COLO668 (cell line): Measurements from ENCODE around the gene ADAMTSL4.

Experiments
- DNase-seq: peaks from one replicate; lab custom pipeline; 2025; ENCODE audit not compliant: unreplicated experiment; lab: John Stamatoyannopoulos, UW

Gene ADAMTSL4

DNA sequence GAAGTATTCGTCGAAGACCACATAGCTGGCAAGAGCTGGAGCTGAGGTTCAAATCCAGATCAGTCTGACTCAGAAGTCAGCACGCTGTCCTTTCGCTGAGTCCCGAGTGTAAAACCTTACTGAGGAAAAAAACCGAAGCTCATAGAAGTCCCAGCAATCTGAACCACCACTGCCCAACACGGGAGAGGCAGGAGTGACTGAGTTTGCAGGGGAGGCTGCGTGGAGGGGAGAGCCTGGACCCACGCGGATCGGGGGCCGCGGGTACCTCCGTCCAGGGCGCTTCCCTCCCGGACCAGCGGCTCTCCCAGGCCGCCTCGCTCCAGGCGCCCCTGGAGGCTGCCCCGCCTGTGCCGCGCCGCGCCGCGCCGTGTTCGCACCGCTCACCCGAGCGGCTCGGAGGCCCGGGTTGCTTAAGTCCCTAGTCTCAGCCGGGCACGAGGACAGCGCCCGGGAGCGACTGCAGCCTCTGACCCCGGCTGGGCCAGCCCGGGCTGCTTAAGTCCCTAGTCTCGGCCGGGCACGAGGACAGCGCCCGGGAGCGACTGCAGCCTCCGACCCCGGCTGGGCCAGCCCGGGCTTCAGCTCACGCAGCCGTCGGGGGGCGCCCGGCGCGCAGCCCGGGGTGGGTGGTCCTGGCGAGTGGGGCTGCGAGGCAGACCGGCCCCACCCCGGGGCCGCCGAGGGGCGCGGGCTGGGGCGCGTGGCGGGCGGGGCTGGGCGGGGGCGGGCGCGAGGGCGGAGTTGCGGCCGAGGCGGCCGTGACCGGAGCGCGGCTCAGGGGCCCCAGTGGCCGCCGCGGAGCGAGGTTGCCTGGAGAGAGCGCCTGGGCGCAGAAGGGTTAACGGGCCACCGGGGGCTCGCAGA lies at the start of gene ADAMTSL4:
TSS of gene ADAMTSL4 (plus strand) at position 777 of the 864 bp plus-strand sequence. CDS start 2,881 bp downstream, outside the sequence.
- DNase-seq, result peak; percentile 79

DNA sequence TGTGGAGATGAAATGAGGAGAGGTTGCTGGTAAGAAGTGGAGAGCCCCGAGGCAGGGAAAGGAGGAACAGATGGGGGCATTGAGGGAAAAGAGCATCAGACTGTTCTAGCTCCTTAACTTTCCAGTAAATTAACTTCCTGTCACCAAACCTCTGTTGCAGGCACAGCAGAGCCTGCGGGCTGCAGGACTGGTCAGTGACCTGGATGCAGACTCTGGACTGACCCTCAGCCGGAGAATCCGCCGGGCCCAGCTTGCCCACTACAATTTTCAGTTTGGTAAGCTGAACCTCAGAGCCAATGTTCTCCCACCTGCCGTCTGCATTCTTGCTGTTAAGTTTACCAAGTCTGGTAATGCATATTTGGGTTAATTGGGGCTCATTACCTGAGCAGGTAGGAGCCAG lies 43.8 kb upstream of the ADAMTSL4 start:
- DNase-seq, result no peak

DNA sequence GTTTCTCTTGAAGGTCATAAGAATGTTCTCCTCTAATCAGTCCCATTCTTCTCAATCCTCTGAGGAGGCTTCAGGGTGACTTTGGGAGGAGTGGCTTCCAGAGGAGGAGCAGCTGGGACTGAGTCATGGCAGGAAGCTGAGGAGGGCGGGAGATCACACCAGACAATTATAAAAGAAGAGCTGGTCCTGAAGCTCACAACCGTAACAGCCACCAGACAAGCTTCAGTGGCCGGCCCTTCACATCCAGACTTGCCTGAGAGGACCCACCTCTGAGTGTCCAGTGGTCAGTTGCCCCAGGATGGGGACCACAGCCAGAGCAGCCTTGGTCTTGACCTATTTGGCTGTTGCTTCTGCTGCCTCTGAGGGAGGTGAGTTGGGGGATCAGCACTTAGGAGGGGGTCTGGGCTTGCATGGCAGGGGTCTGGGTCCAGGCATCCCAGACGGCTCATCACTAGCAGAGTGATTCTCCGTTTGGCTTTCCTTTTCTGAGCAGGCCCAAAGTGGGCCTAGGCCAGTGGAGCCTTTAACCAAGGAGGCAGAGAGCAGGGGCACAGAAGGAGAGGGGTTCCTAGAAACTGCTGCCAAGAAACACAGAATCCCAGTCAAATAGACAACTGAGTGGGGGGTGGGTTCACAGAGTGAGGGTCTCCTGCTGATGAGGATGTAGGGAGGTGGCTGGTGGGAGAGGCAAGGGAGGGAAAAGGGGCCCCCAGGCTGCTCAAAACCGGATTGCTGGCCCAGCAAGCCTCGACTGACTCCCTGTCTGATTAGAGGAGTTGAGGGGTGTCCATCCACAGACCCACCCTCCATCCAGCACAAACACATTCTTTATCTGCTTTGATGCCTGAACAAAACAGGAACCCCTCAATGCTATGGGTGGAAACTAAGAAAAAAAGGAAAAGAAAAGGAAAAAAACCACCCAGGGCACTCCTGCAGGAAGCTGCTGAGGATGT lies 41.0 kb upstream of the ADAMTSL4 start, which contains the start of gene ECM1:
TSS of gene ECM1 (plus strand) at position 198 of the 953 bp plus-strand sequence. CDS start at position 299, 101 bp downstream.
- peak; percentile 53 for DNase-seq

DNA sequence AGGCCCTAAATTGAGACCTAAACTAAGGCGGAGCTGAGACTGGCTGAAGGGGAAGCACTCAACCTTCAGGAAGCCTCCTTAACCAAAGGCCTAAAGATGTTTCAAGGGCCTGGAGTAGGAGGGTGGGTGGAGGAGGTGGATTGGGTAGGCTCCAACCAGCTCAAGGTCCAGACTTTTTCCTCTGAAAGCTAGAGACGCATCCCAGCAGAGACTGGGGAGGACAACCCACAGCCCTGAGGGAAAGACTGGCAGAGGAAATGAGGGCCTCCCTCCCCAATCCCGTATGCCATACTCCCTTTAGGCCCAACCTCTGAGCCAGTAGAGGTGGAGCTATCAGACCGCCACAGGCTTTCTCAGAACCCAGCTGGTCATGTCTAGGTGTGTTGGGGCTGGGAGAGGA lies 40.2 kb upstream of the ADAMTSL4 start:
- DNase-seq, result no peak

DNA sequence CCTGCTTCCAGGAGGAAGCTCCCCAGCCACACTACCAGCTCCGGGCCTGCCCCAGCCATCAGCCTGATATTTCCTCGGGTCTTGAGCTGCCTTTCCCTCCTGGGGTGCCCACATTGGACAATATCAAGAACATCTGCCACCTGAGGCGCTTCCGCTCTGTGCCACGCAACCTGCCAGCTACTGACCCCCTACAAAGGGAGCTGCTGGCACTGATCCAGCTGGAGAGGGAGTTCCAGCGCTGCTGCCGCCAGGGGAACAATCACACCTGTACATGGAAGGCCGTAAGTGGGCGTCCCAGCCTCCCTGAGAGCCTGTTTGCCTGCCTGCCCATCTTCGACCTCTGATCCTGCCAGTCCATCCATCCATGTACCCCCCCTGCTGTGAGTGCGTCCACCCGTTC lies 37.7 kb upstream of the ADAMTSL4 start:
- peak; percentile 98 for DNase-seq

DNA sequence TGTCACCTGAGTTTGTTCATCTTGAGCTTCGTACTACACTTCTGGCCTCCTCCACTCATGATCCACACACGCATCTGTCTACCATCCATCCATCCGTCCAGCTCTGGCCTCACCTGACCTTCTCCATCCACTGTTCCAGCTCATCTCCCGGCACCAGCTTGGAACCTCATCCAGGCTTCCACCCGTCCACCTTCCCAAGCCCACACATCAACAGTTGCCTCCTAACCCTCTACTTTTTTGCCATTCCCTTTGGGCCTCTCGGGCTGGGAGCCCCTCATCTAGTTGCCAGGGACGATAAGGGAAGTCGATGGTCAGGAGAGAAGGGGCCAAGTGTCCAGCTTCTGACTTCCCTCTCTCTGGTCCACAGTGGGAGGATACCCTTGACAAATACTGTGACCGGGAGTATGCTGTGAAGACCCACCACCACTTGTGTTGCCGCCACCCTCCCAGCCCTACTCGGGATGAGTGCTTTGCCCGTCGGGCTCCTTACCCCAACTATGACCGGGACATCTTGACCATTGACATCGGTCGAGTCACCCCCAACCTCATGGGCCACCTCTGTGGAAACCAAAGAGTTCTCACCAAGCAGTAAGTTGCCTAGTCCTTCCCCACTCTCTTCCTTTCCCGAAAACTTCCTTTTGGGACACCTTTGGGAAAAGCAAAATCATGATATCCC lies 37.1 kb upstream of the ADAMTSL4 start:
- DNase-seq, result no peak

DNA sequence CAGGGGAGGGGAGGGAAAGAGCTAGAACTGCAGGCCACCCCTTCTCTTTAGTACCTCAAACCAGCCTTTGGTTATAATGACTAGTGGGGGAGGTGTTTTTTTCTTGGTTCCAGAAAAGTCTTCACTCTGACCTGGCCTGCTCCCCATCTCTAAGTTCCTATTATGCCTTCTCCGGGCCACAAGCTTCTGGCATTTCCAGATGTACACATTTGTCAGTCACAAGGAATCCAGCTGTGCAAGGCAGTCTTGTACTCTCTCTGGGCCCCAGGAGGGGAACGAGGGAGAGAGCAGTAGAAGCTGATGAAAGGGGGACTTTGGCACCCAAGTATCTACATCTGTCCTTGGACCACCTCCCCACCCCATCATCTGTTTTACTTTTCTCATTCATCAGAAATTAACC lies 36.4 kb upstream of the ADAMTSL4 start:
- no peak for DNase-seq

DNA sequence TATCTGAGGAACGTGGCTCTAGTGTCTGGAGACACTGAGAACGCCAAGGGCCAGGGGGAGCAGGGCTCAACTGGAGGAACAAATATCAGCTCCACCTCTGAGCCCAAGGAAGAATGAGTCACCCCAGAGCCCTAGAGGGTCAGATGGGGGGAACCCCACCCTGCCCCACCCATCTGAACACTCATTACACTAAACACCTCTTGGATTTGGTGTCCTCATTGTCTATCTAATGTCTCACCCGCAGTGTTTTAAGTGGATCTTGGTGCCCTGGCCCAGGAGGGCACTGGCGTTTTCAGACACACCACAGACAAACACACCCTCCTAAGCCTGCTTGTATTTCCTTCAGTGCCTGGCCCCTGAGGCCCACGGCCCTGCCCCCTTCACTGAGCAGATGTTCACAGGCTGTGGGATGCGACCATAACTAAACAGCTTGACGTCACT lies 35.8 kb upstream of the ADAMTSL4 start:
- peak; percentile 63 for DNase-seq

DNA sequence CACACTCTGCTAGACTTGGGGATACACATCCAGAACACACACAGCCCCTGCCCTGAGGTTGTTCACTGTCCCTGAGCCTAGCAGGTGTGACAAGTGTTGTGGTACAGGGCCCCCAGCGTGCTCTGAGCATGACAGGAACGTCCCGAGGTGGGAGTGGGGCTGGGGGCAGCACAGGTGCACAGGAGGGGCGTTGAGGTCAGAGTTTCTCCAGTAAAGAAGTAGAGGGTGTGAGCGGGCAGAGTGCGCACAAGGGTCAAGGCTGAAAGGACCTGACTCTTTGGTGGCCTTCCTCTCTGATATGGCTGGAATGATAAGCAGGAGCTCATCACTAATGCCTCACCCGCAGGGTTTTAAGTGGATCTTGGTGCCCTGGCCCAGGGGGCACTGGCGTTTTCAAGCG lies 34.9 kb upstream of the ADAMTSL4 start:
- no peak for DNase-seq

DNA sequence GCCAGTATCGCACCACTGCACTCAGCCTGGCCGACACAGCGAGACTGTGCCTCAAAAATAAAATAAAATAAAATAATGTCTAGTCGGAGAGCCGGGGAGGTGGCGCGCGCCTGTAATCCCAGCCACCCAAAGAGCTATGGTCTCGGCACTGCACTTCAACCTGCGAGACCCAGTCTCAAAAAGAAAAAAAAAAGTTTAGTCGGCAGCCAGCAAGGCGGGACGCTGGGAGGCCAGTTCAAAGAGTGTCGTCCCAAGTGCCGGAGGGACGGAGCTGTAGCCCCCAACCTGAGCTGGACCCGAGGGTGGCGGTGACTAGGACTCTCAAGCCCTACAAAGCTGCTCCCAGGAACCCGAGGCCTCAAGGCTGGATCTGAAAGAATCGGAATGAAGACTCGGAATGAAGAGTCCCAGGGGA lies 34.3 kb upstream of the ADAMTSL4 start:
- no peak for DNase-seq

DNA sequence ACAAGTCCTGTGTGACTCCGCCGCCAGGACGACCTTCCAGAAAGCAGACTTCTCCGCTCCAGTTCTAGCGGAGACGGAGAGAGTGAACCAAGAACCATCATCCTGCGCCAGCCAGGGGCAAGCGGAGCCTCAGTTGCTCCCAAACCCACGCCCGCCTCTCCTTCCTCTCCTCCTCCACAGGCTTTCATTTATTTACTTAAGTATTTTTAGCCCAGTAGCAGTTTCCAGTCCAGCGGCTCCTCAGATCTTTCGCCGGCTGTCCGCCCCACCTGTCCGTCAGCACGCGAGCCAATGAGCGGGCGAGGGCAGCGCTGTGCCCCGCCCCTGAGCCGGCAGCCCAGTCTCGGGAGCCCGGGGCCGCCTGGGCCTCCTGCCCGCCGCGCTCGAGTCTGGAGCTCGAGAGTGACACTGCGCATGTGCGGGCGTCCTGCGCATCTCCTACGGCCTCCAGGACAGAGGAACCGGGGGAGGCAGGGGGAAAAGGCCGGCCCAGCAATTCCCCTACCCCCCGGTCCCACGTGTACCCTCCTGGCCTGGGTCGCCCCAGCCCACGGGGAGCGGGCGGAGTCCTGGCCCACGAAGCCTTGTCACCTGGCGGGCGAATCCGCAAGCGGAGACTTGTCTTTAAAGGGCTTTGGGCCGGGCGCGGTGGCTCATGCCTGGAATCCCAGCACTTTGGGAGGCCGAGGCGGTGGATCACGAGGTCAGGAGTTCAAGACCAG lies 33.7 kb upstream of the ADAMTSL4 start, which contains the start of gene FALEC:
TSS of gene FALEC (plus strand) at position 425 of the 722 bp plus-strand sequence.
- DNase-seq, result peak; percentile 99

DNA sequence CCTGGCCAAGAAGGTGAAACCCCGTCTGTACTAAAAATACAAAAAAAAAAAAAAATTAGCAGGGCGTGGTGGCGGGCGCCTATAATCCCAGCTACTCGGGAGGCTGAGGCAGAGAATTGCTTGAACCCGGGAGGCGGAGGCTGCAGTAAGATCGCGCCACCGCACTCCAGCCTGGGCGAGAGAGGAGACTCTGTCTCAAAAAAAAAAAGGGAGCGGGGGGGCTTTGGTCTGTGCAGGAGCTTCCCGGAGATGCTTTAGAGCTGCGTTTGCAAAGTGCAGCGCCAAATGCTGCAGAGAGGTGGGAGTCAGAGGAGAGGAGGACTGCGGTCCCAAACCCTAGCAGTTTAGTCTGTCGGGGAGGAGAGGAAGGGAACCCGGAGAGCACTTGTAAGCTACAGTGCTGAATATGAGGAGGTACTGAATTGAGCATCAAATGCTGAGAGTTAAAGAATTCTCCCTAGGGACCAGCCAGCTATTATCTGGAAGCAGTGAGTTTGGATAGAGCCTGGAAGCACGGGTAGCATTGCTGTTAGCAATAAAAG lies 33.1 kb upstream of the ADAMTSL4 start:
- no peak for DNase-seq

DNA sequence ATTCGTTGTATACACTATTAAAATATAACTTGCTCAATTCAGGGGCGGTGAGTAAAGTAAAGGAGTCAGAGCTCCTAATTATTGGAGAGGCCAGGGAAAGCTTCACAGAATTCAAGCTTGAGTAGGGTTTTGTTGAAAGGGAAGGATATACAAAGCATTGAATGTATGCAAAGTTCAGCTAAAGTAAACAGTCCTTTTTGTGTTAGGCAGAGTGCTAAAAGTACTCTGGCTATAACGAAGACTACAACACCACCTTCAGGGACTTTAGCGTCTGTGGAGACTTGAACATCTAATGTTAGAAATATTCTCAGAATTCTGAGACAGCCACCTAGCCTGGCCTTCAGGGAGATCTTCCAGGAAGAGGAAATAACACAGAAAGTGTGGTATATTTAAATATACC lies 32.6 kb upstream of the ADAMTSL4 start:
- DNase-seq, result peak; percentile 20

DNA sequence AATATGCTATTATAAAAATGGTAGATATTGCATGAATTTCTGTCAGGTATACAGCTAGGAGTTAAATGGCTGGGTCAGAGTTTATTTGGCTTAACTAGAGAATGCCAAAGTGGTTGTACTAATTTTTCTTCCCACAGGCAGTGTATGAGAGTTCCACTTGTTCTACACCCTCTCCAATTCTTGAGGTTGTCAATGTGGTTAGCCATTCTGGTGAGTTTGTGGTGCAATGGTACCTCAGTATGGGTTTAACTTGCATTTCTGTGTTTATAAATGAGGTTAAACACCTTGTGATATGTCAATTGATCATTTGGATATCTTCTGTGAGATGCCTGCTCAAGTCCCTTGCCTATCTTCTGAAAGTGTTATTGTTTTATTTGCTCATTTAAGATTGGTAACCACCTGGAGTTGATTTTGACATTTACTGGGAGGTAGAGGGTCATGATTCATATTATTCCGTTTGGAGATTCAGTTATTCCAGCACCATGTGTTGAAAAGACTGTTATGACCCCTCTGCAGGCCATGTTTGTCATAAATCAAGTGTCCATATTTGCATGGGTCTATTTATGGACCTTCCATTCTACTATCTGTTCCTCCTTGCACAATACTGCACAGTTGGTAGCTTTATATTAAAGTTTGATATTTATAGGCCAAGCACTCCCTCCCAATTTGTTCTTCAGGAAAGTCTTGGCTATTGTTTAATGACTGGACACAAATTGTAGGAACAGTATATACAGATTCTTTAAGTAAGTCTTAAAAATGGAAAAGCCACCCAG lies 27.8 kb upstream of the ADAMTSL4 start:
- no peak for DNase-seq

DNA sequence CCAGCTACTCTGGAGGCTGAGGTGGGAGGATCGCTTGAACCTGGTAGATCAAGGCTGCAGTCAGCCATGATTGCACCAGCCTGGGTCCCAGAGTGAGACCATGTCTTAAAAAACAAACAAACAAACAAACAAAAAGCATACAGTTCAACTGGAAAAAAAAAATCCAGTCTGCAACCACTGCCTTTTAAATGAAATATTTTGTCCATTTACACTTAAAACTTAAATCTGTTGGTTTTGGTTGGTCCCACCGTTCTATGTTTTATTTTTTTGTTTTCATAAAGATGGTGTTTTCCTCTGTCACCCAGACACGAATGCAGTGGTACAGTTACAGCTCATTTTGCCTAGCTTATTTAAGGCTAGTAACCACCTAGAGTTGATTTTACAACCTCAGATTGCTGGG lies 23.9 kb upstream of the ADAMTSL4 start:
- DNase-seq, result no peak

DNA sequence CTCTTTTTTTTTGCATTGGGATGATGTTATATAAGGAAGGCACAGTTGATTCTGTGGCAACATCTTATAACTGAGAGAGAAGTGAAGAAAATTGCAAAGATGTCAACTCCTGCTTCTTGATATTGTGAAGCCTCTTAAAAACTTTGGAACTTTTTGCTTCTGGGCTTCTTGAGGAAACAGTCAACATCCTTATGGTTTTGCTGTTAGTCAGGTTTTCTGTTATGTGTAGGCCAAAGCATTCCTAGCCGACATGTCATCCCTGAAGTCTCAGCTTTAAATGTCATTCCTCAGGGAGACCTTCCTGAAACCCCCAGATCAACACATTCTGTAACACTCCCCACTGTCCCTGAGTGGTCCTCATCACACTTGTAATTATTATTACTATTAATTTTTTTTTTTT lies 21.0 kb upstream of the ADAMTSL4 start:
- no peak for DNase-seq

DNA sequence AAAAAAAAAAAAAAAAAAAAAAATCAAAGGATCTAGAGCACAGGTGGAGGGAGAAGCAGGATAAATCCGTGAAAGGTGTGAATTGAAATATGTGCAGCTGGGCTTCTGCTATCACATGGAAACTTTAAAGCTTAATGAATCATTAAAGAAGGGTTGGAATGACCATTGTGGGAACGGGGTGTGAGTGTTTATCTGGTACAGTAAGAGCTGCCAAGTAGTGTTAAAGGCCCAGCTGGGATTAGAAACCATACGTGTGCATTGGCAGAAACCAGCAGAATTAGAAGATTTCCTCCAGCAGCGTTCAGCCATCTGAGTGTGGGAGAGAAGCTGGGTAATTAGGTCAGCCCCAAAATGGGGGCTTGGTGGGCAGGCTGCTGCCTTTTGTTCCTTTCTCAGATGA lies 20.2 kb upstream of the ADAMTSL4 start:
- no peak for DNase-seq

DNA sequence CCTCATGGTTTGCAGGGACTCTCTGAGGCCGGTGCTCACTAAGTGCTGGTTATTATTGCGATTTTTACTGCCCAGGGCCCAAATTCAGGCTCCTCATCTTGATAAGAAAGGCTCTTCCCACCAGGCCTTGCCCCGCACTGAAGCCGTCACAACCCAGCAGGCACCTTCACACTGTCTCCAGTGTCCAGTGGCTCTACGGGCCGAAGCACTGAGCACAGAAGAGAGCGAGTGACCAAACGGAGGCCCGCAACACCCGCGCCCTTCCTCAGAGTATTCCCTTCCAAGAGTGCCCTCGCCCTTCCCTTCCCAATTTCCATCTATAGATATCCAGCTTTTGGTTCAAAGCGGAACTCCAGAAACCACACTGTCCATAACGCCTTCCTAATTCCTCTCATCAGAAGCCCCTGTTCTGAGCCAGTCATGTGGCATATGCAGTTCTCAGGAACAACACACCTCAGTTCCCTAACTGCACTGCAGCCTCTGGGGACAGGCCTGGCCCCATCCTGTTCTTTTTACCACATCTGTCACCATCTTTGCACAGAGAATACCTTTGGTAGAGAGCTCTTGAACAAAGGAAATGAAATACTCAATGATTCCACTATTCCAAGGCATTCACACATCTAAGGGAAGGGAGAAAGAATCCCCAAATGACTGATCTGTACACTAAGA lies 18.6 kb upstream of the ADAMTSL4 start:
- DNase-seq, result no peak

DNA sequence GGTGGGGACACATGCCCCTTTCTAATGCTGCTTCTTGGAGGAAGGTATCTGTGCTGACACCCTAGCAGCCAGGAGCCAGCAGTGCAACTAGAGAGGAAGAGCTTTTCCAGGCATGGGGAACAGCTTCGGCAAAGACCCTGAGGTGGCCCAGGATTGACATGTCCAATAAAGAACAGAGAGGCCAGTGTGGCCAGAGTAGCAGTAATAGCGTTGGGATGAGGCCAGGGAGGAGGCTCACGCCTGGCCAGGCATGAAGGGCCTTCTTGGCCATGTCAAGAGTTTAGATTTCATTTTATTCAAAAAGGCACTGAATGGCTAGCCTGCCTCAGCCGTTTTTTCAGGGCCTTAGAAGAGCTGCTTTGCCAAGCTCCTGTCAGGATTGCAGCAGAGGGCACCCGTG lies 16.3 kb upstream of the ADAMTSL4 start:
- no peak for DNase-seq
